Upper lobe of left lung (tissue), 6 donors: ENCODE results near the gene ASCC1. TPM values are rescaled to one million over a fixed set of nuclear protein-coding genes. Genes with fewer than 3 reads are reported as not detected.

Experiments used
- ATAC-seq, 2 donors: fragments of 200-7000 bp; cut with Tn5 transposase; one replicate each; pipeline ENCODE4 v1.9.1; 2022; ENCODE audit warnings: mild to moderate bottlenecking in 2 of 2, moderate library complexity in 2 of 2; ENCODE audit not compliant: low FRiP score in 2 of 2
- DNase-seq, 2 donors: peaks; one replicate each; pipeline ENCODE4 v3.0.0-alpha.2; 2019 to 2020
- H3K27ac ChIP-seq, 4 donors: fragments of 200-600 bp; sonication (generic); one replicate each; pipeline ENCODE4 v1.5.1; 2016 to 2019
- H3K27me3 ChIP-seq, 4 donors: fragments of 200-600 bp; sonication (generic); one replicate each; pipeline ENCODE4 v1.5.1; 2017 to 2019
- H3K36me3 ChIP-seq, 4 donors: fragments of 200-600 bp; sonication (generic); one replicate each; pipeline ENCODE4 v1.5.1; 2016 to 2019
- H3K4me1 ChIP-seq, 4 donors: fragments of 200-600 bp; sonication (generic); one replicate each; pipeline ENCODE4 v1.5.1; 2018 to 2019
- H3K4me3 ChIP-seq, 4 donors: fragments of 200-600 bp; sonication (generic); one replicate each; pipeline ENCODE4 v1.5.1; 2017 to 2019; ENCODE audit warnings: mild to moderate bottlenecking in 2 of 4, moderate library complexity in 1 of 4
- H3K9me3 ChIP-seq, 4 donors: fragments of 200-600 bp; sonication (generic); one replicate each; pipeline ENCODE4 v1.5.1; 2018 to 2019
- EP300 ChIP-seq, 4 donors: sonication (generic); formaldehyde crosslinking; IDR thresholded peaks; one replicate each; pipeline ENCODE4 v1.5.1; 2017; ENCODE audit warnings: antibody characterized with exemption in 4 of 4, control low read depth in 2 of 4
- POLR2A ChIP-seq, 4 donors: fragments of 450-650 bp; IDR thresholded peaks; one replicate each; pipeline ENCODE4 v1.5.1; 2016 to 2017; ENCODE audit warnings: antibody characterized with exemption in 4 of 4, mild to moderate bottlenecking in 2 of 4
- POLR2AphosphoS5 ChIP-seq, 2 donors: sonication (generic); formaldehyde crosslinking; IDR thresholded peaks; one replicate each; pipeline ENCODE4 v1.5.1; 2017; ENCODE audit warnings: antibody characterized with exemption in 2 of 2
- WGBS, 2 donors: methylation state at CpG; one replicate each; pipeline ENCODE4 v1.1.5; 2017 to 2018; 5-methylcytosine and 5-hydroxymethylcytosine counted together
- total RNA-seq, 6 donors: library from RNA; depleted of rRNA in 4 of 6; stranded (reverse); fragments of >200 nt in 4 of 6; gene quantifications; one replicate each; pipeline versions ENCODE4 v1.1.0 to v1.2.1, GENCODE V29; 2016 to 2021
- TF ChIP-seq, protein P1 (sequence below), 6 experiments: fragments of 450-650 bp in 4 of 6; fragments of 200-600 bp in 2 of 6; sonication (generic) in 2 of 6; IDR thresholded peaks; one replicate each; pipeline ENCODE4 v1.5.1; 2016 to 2019; ENCODE audit warnings: antibody characterized with exemption in 6 of 6
- donor health status: DM: no; HTN: no; CAD: no; lungs with moderate emphysema.
- donor health status: DM: no; HTN: yes; CAD: no; lungs with severe emphysema.

Gene ASCC1
- total RNA-seq, 6 donors from 2014 or later: 20.4 to 40.7 (median 24.4) TPM

DNA sequence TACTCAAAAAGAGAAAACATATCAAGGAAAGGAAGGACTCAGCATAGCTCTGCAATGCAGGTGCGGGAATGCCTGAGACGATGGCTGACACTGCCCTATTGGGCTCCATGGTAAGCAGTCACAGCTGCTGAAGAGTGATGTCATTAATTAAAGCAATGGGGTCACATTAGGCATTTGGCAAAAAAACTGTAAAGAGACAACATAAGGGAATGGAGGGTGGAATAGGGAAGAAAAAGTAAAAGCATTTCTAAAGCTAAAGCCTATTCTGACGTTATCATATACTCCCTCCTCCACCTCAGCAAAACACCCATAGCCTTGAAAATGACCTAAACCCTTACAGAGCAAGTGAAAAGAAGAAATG, 89.2 kb downstream of the ASCC1 start:
- Histone ChIP-seq H3K36me3 (peaks cover 0 to 12% (median 4%) of the 10 kb centered on the region in 4 donors), H3K9me3 (no peaks in the 10 kb centered on the region), H3K27me3 (no peaks in the 10 kb centered on the region), H3K27ac (no peak overlapping the region), H3K4me1 (no peaks in the 10 kb centered on the region), H3K4me3 (no peak overlapping the region)
- DNase-seq: no peak
- no peak for ATAC-seq
- TF ChIP-seq, protein P1, sequence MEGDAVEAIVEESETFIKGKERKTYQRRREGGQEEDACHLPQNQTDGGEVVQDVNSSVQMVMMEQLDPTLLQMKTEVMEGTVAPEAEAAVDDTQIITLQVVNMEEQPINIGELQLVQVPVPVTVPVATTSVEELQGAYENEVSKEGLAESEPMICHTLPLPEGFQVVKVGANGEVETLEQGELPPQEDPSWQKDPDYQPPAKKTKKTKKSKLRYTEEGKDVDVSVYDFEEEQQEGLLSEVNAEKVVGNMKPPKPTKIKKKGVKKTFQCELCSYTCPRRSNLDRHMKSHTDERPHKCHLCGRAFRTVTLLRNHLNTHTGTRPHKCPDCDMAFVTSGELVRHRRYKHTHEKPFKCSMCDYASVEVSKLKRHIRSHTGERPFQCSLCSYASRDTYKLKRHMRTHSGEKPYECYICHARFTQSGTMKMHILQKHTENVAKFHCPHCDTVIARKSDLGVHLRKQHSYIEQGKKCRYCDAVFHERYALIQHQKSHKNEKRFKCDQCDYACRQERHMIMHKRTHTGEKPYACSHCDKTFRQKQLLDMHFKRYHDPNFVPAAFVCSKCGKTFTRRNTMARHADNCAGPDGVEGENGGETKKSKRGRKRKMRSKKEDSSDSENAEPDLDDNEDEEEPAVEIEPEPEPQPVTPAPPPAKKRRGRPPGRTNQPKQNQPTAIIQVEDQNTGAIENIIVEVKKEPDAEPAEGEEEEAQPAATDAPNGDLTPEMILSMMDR (IDR thresholded peaks at IDR 0.05): no peak
- TF ChIP-seq POLR2AphosphoS5 (IDR thresholded peaks at IDR 0.05) (no peak), EP300 (IDR thresholded peaks at IDR 0.05) (no peak), POLR2A (IDR thresholded peaks at IDR 0.05) (no peak)
- WGBS, 2 donors: 93% methylated on average over 3 of the region's 3 CpGs

DNA sequence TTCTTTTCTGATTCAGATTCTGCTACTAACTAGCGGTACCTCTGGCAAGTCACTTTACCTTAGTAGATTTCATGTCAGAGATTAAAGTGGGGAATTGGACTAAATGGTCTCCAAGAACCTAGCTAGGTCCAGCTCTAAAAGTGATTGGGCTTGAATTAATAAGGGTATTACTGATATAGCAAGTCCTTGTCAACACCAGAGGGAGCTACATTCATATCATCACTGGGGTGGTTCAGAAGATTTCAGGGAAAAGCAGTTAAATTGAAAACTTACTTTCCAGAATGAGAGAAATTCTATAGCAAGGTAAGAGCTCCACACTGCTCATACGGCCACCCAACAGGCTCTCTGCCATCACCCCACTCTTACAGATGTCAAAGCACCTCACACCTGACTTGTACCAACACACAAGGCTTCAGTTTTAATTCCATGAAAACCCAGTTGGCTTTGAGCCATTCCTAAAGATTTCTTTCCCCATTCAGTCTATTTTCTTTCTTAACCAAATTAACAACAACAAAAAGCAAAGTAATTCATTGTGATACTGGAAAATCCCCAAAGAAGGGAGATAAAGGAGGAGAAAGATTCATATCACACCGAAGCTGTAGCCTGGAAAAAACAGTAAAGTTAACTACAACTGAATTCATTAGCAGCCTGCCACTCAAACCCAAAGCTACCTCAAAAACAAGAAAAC, 89.7 kb downstream of the ASCC1 start:
- TF ChIP-seq EP300 (IDR thresholded peaks at IDR 0.05) (no peak), POLR2A (IDR thresholded peaks at IDR 0.05) (no peak), POLR2AphosphoS5 (IDR thresholded peaks at IDR 0.05) (no peak)
- TF ChIP-seq, protein P1 (IDR thresholded peaks at IDR 0.05): peak in 3 of 6 experiments; percentile 26 to 51 (median 41)
- WGBS, 2 donors: 88 to 92% methylated on average over 3 of the region's 3 CpGs
- DNase-seq: no peak
- peaks cover 0 to 12% (median 4%) of the 10 kb centered on the region in 4 donors for H3K36me3 ChIP-seq
- no peak for ATAC-seq
- H3K4me1 ChIP-seq: no peaks in the 10 kb centered on the region
- no peaks in the 10 kb centered on the region for H3K27me3 ChIP-seq
- H3K27ac ChIP-seq: no peak overlapping the region
- no peaks in the 10 kb centered on the region for H3K9me3 ChIP-seq
- H3K4me3 ChIP-seq: no peak overlapping the region

DNA sequence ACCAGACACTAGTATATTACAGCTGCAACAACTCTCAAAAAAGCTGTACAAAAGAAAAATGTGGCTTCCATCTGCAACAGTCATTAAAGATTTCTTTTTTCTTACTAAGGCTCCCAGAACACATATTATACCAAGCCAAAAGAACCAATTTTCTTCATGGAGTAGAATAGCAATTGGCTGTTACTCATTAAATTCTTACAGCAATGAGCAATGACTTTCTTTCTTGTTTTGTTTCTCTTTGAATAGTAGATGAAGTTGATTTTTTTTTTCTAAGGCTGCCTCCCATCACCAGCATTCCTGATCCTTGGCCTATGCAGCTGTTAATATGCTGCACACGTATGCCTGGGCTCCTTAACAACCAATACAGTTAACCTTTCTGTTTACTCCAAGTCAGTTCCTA, 91.1 kb downstream of the ASCC1 start:
- no peaks in the 10 kb centered on the region for H3K9me3 ChIP-seq
- ATAC-seq (peak in 1 of 2 donors; percentile 24), DNase-seq (no peak)
- H3K27ac ChIP-seq: peak overlapping the region in 1 of 4 donors; percentile 45
- TF ChIP-seq POLR2AphosphoS5 (IDR thresholded peaks at IDR 0.05) (no peak), EP300 (IDR thresholded peaks at IDR 0.05) (no peak), POLR2A (IDR thresholded peaks at IDR 0.05) (no peak)
- no peaks in the 10 kb centered on the region for H3K4me1 ChIP-seq
- H3K36me3 ChIP-seq: peaks cover 0 to 12% (median 4%) of the 10 kb centered on the region in 4 donors
- WGBS, 2 donors: 77 to 82% methylated on average over 1 of the region's 1 CpG
- H3K4me3 ChIP-seq: no peak overlapping the region
- no peaks in the 10 kb centered on the region for H3K27me3 ChIP-seq

DNA sequence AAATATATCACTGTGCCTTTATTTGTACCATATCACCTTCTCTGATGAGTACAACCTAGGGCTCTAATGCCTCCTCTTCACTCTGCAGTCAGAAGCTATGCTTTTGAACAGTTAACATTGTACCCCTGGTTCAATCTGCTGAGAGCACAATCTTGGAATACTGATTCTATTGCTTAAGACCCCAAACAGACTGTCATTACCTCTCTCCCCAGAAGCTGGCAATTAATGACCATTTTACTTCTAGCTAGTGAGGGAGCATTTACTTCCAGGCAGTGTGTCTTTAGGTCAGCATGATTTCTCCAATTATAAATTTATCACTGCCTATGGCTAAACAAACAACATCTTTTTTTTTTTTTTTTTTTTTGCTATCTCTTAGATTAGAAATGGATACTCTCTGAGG, 91.7 kb downstream of the ASCC1 start:
- Histone ChIP-seq H3K36me3 (peaks cover 0 to 12% (median 4%) of the 10 kb centered on the region in 4 donors), H3K27me3 (no peaks in the 10 kb centered on the region), H3K4me1 (no peaks in the 10 kb centered on the region), H3K9me3 (no peaks in the 10 kb centered on the region), H3K27ac (no peak overlapping the region), H3K4me3 (no peak overlapping the region)
- DNase-seq: no peak
- TF ChIP-seq, protein P1 (IDR thresholded peaks at IDR 0.05): no peak
- TF ChIP-seq POLR2AphosphoS5 (IDR thresholded peaks at IDR 0.05) (no peak), POLR2A (IDR thresholded peaks at IDR 0.05) (no peak), EP300 (IDR thresholded peaks at IDR 0.05) (no peak)
- ATAC-seq: no peak

DNA sequence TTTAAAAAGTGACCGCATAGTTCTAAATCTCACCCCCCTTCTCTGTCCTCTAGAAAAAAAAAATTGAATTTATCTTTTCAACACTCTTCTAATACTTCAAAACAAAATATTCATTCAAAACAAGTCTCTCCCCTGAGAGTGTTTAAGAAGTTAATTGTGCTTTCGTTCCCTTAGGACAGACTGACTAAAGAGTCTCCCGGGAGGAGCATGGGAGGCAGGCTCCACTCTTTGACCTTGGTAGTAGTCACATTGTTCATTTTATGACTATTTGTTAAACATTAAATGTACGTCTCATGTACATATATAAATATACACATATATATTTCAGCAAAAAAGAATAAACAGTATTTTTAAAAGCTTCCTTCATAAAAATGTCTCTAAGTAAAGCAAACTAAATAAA, 92.5 kb downstream of the ASCC1 start:
- TF ChIP-seq POLR2A (IDR thresholded peaks at IDR 0.05) (no peak), POLR2AphosphoS5 (IDR thresholded peaks at IDR 0.05) (no peak), EP300 (IDR thresholded peaks at IDR 0.05) (no peak)
- TF ChIP-seq, protein P1 (IDR thresholded peaks at IDR 0.05): no peak
- 90 to 93% methylated on average over 4 of the region's 4 CpGs for WGBS, 2 donors

More for the DNA sequence above, 92.5 kb downstream of the ASCC1 start:
- Histone ChIP-seq H3K27me3 (no peaks in the 10 kb centered on the region), H3K36me3 (peaks cover 0 to 15% (median 4%) of the 10 kb centered on the region in 4 donors), H3K27ac (no peak overlapping the region), H3K4me3 (no peak overlapping the region), H3K9me3 (no peaks in the 10 kb centered on the region), H3K4me1 (no peaks in the 10 kb centered on the region)
- no peak for ATAC-seq
- no peak for DNase-seq
